Upper lobe of right lung (tissue), 1 donor: Measurements from ENCODE around the gene CYP26B1. TPM values are rescaled to one million over a fixed set of nuclear protein-coding genes. Genes with fewer than 3 reads are reported as not detected.

ENCODE experiments used
- ATAC-seq: fragments of 200-7000 bp; cut with Tn5 transposase; one replicate; pipeline ENCODE4 v1.9.1; 2020; ENCODE audit warnings: mild to moderate bottlenecking, moderate library complexity
- DNase-seq: peaks from one replicate; pipeline ENCODE4 v3.0.0-alpha.2; 2020
- H3K27ac ChIP-seq: fragments of 200-600 bp; one replicate; pipeline ENCODE4 v1.8.0; 2022
- H3K27me3 ChIP-seq: fragments of 200-600 bp; one replicate; pipeline ENCODE4 v1.8.0; 2022; ENCODE audit warnings: mild to moderate bottlenecking
- H3K36me3 ChIP-seq: fragments of 200-600 bp; one replicate; pipeline ENCODE4 v1.8.0; 2022
- H3K4me1 ChIP-seq: fragments of 200-600 bp; one replicate; pipeline ENCODE4 v1.8.0; 2022
- H3K4me3 ChIP-seq: fragments of 200-600 bp; one replicate; pipeline ENCODE4 v1.8.0; 2022; ENCODE audit warnings: mild to moderate bottlenecking
- H3K9me3 ChIP-seq: fragments of 200-600 bp; one replicate; pipeline ENCODE4 v1.8.0; 2022
- CTCF ChIP-seq: fragments of 200-600 bp; IDR thresholded peaks from one replicate; pipeline ENCODE4 v1.8.0; 2022; ENCODE audit warnings: antibody characterized with exemption
- intact Hi-C: fragments of 100-400 bp; cut with DNase I; formaldehyde crosslinking; loops from one replicate; pipeline ENCODE4 v1.11.0; 2022
- total RNA-seq: library from RNA; stranded (reverse); fragmentation: NEBNext Ultra II Directional; extraction: Animal tissue kit (Norgen Biotek cat#: 25700); gene quantifications from one replicate; pipeline ENCODE4 v1.2.1, GENCODE V29; 2021
- donor health status: DM: no; HTN: yes; CAD: no; lungs with severe emphysema.

The CYP26B1 gene
- total RNA-seq, 1 donor from 2014 or later = 3.8 TPM

- Histone ChIP-seq H3K27ac (no peak overlapping the region), H3K36me3 (no peaks in the 10 kb centered on the region), H3K27me3 (peaks cover 9% of the 10 kb centered on the region), H3K4me1 (no peaks in the 10 kb centered on the region), H3K9me3 (no peaks in the 10 kb centered on the region), H3K4me3 (no peak overlapping the region)
- no peak for TF ChIP-seq CTCF
- ATAC-seq (no peak), DNase-seq (no peak)
- intact Hi-C loops = no loop called here
Observed at GRCh38 chr2:72159211-72159993, 11.7 kb upstream of the CYP26B1 start.

GRCh38 chr2:72157871-72158771 is 10.5 kb upstream of the CYP26B1 start:
- Histone ChIP-seq H3K9me3 (no peaks in the 10 kb centered on the region), H3K4me1 (no peaks in the 10 kb centered on the region), H3K4me3 (no peak overlapping the region), H3K27me3 (peaks cover 20% of the 10 kb centered on the region), H3K27ac (no peak overlapping the region), H3K36me3 (no peaks in the 10 kb centered on the region)
- no peak for ATAC-seq
- TF ChIP-seq CTCF = no peak
- intact Hi-C loops = no loop called here
- no peak for DNase-seq

- no peak for TF ChIP-seq CTCF
- DNase-seq (no peak), ATAC-seq (no peak)
- Histone ChIP-seq H3K9me3 (no peaks in the 10 kb centered on the region), H3K27me3 (peaks cover 24% of the 10 kb centered on the region), H3K36me3 (no peaks in the 10 kb centered on the region), H3K4me3 (no peak overlapping the region), H3K4me1 (no peaks in the 10 kb centered on the region), H3K27ac (no peak overlapping the region)
- intact Hi-C loops = no loop called here
Observed at GRCh38 chr2:72156872-72157271, 9.2 kb upstream of the CYP26B1 start.

- no peak for TF ChIP-seq CTCF
- Histone ChIP-seq H3K36me3 (no peaks in the 10 kb centered on the region), H3K27ac (no peak overlapping the region), H3K9me3 (no peaks in the 10 kb centered on the region), H3K4me3 (no peak overlapping the region), H3K27me3 (peaks cover 26% of the 10 kb centered on the region), H3K4me1 (no peaks in the 10 kb centered on the region)
- DNase-seq (no peak), ATAC-seq (no peak)
- intact Hi-C loops = no loop called here
Observed at GRCh38 chr2:72155737-72156136, 8.1 kb upstream of the CYP26B1 start.

- peaks cover 28% of the 10 kb centered on the region for H3K27me3 ChIP-seq
- intact Hi-C loops = no loop called here
- TF ChIP-seq CTCF = no peak
Observed at GRCh38 chr2:72155151-72155550, 7.5 kb upstream of the CYP26B1 start.

More at GRCh38 chr2:72155151-72155550, 7.5 kb upstream of the CYP26B1 start:
- ATAC-seq = no peak
- no peak overlapping the region for H3K27ac ChIP-seq
- no peak for DNase-seq
- H3K4me1 ChIP-seq = peaks cover 1% of the 10 kb centered on the region
- H3K36me3 ChIP-seq = no peaks in the 10 kb centered on the region
- no peak overlapping the region for H3K4me3 ChIP-seq
- H3K9me3 ChIP-seq = no peaks in the 10 kb centered on the region
